SIG-M5 (cell line): ENCODE results near the gene TAS2R10.
"Not testable (repeated sequence)": the region's sequence is repeated elsewhere in the genome, so short reads cannot be mapped to it uniquely, and the experiment has no call there.

Source experiments
- DNase-seq: peaks from one replicate; lab custom pipeline; 2025; lab: John Stamatoyannopoulos, UW

TAS2R10 gene

GRCh38 chr12:10826258-10826657 lies at the start of gene TAS2R10:
TSS of gene TAS2R10 (minus strand) at chr12:10826358. CDS start at chr12:10826269, 89 bp downstream.
- no peak for DNase-seq

DNA sequence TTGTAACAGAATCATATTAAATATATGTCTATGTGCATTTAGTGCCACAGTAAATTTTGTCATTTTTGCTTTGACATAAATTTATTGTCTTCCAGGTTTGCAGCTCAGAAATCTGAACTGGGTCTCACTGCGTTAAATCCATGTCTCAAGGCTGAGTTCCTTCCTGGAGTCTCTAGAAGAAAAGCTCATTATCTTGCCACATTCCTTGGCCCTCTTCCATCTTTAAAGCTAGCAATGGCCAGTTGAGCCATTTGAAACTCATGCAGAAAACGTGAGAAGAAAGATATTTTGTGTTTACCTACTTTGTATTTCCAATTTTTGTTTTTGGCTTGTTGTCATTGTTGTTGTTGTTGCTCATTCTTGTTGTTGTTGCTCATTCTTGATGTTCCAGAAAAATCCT lies 47.2 kb upstream of the TAS2R10 start:
- no peak for DNase-seq

- DNase-seq, result no peak
Measured at GRCh38 chr12:10867381-10867780, 41.2 kb upstream of the TAS2R10 start.

- no peak for DNase-seq
Measured at GRCh38 chr12:10863512-10864218, 37.5 kb upstream of the TAS2R10 start.

GRCh38 chr12:10861366-10861765 lies 35.2 kb upstream of the TAS2R10 start:
- DNase-seq, result no peak

GRCh38 chr12:10855807-10856206 lies 29.6 kb upstream of the TAS2R10 start:
- DNase-seq, result no peak

GRCh38 chr12:10853776-10854175 lies 27.6 kb upstream of the TAS2R10 start:
- DNase-seq, result no peak

GRCh38 chr12:10851243-10851858 lies 25.2 kb upstream of the TAS2R10 start:
- no peak for DNase-seq

DNA sequence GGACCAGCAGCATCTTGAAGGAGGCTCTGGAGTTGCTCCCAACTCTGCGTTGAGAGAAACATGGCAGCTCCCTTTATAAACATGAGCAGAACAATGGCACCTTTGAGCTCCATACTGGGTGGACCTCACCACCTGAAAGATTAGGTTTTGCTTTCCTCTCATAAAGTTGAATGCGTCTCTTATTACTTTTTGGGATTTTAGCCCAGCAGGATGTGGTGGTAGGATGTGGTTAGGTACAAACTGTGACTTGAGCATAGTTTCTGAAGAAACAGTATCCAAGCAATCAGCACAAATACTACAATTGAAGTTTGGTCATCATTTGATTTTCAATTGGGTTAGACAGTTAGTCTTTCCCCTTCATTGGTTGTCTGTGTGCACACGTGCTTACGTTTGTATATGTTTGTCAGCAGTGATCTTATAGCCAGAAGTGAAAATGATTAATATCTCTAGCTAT lies 23.3 kb upstream of the TAS2R10 start, which contains the start of gene PRR4:
Gene PRR4, minus strand, starts transcription at position 51 of the 454 bp plus-strand sequence. Its CDS starts 38 bp downstream, at position 13.
- no peak for DNase-seq

DNA sequence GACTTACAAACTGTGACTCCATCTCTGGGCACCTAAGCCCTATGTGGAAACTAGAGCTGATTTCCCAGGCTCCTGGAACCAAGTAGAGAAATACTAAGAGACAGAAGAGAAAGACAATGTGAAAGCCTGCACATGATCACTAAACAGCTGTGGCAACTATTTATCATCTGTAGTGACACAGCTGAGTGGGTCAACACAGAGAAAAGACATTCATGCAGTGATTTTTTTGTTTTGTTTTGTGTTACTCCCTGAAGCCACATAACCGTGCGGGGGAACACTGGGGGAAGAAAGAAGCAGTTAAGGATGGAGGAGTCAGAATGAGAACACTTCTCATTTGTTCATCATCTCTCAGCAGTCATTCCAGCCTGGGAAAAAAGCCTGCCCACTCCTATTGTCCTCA lies 21.6 kb upstream of the TAS2R10 start:
- DNase-seq, result no peak

DNA sequence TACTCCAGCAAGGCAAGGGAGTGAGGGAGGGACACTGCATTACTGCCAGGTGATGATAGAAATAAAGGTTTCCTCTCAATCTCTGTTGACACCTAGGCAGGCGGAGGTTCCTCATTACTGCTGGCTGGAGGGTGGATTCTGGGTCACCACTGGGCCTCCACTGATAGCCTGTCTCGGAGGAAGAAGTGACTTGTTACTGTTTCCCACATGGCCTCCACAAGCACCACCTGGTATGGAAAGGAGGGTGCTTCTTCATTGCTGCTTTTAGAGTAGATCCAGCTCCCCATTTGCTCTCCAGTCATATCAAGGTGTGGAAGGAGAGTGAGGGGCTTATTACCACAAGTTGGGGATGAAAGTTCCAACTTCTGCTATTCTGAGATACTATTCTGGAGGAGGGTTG lies 16.7 kb upstream of the TAS2R10 start:
- no peak for DNase-seq

- no peak for DNase-seq
Measured at GRCh38 chr12:10838461-10838860, 12.3 kb upstream of the TAS2R10 start.

GRCh38 chr12:10829994-10830393 lies 3.8 kb upstream of the TAS2R10 start:
- no peak for DNase-seq

GRCh38 chr12:10824957-10825356 lies 1.2 kb downstream of the TAS2R10 start:
- DNase-seq, result no peak

- DNase-seq, result no peak
Measured at GRCh38 chr12:10811883-10812536, 14.1 kb downstream of the TAS2R10 start.

- DNase-seq, result no peak
Measured at GRCh38 chr12:10810068-10810467, 16.1 kb downstream of the TAS2R10 start, which contains the start of gene TAS2R9. TSS of gene TAS2R9 (minus strand) at chr12:10810168. CDS start at chr12:10810075, 93 bp downstream.

GRCh38 chr12:10807186-10807585 lies 19.0 kb downstream of the TAS2R10 start, which contains the start of gene TAS2R8:
TSS of gene TAS2R8 (minus strand) at chr12:10807286. CDS start at chr12:10806980, 306 bp downstream.
- no peak for DNase-seq

DNA sequence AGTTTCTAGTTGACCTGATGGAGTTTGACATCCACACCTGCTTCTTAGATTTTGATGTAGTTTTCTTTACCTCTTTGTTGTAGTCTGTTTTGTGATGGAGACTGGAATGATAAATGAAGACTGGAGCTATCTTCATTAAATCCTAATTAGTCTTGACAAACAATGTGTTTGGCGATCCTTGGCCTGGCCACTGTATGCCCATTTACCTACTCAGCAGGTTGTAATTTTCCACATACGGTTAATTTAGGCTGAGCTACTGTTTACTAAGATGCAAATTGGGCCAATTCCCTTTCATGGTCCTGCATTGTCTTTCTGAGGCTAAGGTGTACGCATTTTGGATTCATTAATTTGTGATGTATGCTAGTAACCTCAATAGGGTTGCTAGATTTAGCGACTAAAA lies 23.6 kb downstream of the TAS2R10 start, which contains the start of gene TAS2R7:
Gene TAS2R7, minus strand, starts transcription at position 41 of the 400 bp plus-strand sequence. CDS start 57 bp downstream, outside the sequence.
- DNase-seq, result no peak

- no peak for DNase-seq
Measured at GRCh38 chr12:10801741-10802140, 24.4 kb downstream of the TAS2R10 start.

DNA sequence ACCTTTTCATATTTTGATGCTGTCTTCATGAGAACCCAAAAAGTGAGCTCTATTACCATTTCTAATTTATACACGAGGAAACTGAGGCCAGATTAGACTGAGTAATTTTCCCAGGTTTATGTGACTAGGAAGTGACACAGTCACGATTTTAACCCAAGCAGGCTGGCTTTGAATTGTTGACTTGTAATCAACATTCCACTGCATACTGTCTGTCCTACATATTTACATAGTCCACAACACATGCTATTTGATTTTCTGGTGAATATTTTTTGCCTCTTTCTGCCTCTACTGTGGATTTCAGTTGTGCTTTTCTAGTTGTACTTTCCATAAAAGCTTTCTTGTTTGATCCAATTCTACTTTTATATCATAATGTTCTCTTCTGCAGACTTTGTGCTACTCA lies 31.9 kb downstream of the TAS2R10 start:
- DNase-seq, result no peak

- DNase-seq, result not testable (repeated sequence)
Measured at GRCh38 chr12:10791769-10792168, 34.4 kb downstream of the TAS2R10 start.

DNA sequence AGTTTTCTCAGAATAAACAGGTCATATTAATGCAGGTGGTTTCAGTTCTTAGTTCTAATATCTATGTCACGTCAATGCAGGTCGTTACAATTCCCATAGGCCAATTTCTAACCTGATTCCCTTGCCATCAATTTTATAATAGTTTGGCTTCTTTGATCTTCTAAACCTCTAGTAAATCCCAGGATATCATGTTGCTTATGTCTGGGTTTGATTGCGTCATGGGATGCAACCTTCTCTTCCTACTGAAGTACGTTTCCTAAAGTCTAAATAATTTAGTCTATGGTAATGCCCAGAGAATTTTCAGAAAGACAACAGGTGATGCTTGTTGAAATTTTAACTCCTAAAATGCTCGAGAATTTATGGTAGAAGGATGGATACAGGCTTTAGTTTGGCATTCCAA lies 42.9 kb downstream of the TAS2R10 start:
- DNase-seq, result no peak

DNA sequence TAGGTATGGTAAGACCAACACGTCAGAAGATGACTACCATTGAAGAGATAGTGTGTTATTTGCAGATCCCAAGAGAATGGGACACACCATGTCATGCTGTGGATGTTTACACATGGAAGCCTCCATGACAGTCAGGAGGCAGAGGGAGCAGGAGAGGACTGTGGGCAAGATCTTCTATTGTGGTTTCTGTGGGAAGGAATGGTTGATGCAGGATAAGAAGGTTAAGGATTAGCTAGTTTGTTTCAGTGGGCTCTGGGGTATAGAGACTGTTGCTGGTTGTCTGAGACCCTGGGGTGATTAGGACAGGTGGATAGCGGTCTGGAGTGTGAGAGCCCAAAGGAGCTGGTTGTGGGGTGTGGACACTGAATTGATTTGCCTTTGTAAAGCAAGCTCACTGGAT lies 47.1 kb downstream of the TAS2R10 start:
- no peak for DNase-seq
